OCI-LY1 (cell line): ENCODE results near the gene PTGDS.

Source experiments
- H2AFZ ChIP-seq: fragments of 200-600 bp; sonication (generic), shearing (Covaris generic); 2 replicates; pipeline ENCODE4 v1.6.0; 2014; ENCODE audit warnings: antibody characterized with exemption, mild to moderate bottlenecking, low read length
- H3F3A ChIP-seq: fragments of 200-600 bp; sonication (generic), shearing (Covaris generic); 2 replicates; pipeline ENCODE4 v1.6.0; 2014; ENCODE audit warnings: mild to moderate bottlenecking, antibody characterized with exemption, low read length, moderate library complexity; ENCODE audit not compliant: insufficient read depth
- H3K27ac ChIP-seq: fragments of 200-600 bp; sonication (generic); 2 replicates; pipeline ENCODE4 v1.5.1; 2014; ENCODE audit warnings: low read length, mixed run types, mild to moderate bottlenecking, low read depth; ENCODE audit not compliant: poor library complexity, severe bottlenecking
- H3K27me3 ChIP-seq: fragments of 200-600 bp; sonication (generic); 2 replicates; pipeline ENCODE4 v1.6.0; 2014; ENCODE audit warnings: antibody characterized with exemption, mild to moderate bottlenecking, low read length, moderate library complexity; ENCODE audit not compliant: insufficient read depth
- H3K36me3 ChIP-seq: fragments of 200-600 bp; sonication (generic); 2 replicates; pipeline ENCODE4 v1.6.1; 2014; ENCODE audit warnings: mild to moderate bottlenecking, antibody characterized with exemption, low read length, moderate library complexity, mixed read lengths; ENCODE audit not compliant: insufficient read depth
- H3K4me1 ChIP-seq: fragments of 200-600 bp; sonication (generic); 2 replicates; pipeline ENCODE4 v1.5.1; 2014; ENCODE audit warnings: mild to moderate bottlenecking, low read length, moderate library complexity; ENCODE audit not compliant: insufficient read depth, severe bottlenecking
- H3K4me2 ChIP-seq: fragments of 200-600 bp; sonication (generic), shearing (Covaris generic); 2 replicates; pipeline ENCODE4 v1.6.1; 2014; ENCODE audit warnings: low read length
- H3K4me3 ChIP-seq: fragments of 200-600 bp; sonication (generic); 2 replicates; pipeline ENCODE4 v1.5.1; 2014; ENCODE audit warnings: low read length, low read depth, mild to moderate bottlenecking, mixed read lengths; ENCODE audit not compliant: poor library complexity, severe bottlenecking
- H3K79me2 ChIP-seq: fragments of 200-600 bp; shearing (Covaris generic); 2 replicates; pipeline ENCODE4 v1.6.1; 2016; ENCODE audit warnings: mixed run types, low read length, mixed read lengths; ENCODE audit not compliant: insufficient read depth
- H3K9ac ChIP-seq: fragments of 200-600 bp; sonication (generic), shearing (Covaris generic); 2 replicates; pipeline ENCODE4 v1.6.1; 2014; ENCODE audit warnings: mild to moderate bottlenecking, low read length, mixed read lengths
- H3K9me2 ChIP-seq: fragments of 200-600 bp; sonication (generic), shearing (Covaris generic); 2 replicates; pipeline ENCODE4 v1.6.1; 2014; ENCODE audit warnings: low read depth, mild to moderate bottlenecking, low read length, mixed read lengths
- H3K9me3 ChIP-seq: fragments of 200-600 bp; shearing (Covaris generic); 2 replicates; pipeline ENCODE4 v1.6.1; 2014; ENCODE audit warnings: low read length, mixed read lengths
- H4K20me1 ChIP-seq: fragments of 200-600 bp; sonication (generic), shearing (Covaris generic); 2 replicates; pipeline ENCODE4 v1.6.0; 2016; ENCODE audit warnings: mild to moderate bottlenecking, low read length; ENCODE audit not compliant: insufficient read depth
- EZH2 ChIP-seq: fragments of 200-600 bp; sonication (generic), shearing (Covaris generic); IDR thresholded peaks from 2 replicates; pipeline ENCODE4 v1.8.0; 2017; ENCODE audit warnings: borderline replicate concordance, mixed run types, mild to moderate bottlenecking, antibody characterized with exemption, low read length, moderate library complexity, mixed read lengths
- TF ChIP-seq, protein P1 (sequence below): fragments of 200-600 bp; sonication (generic), shearing (Covaris generic); IDR thresholded peaks from 2 replicates; pipeline ENCODE4 v1.5.1; 2017; ENCODE audit warnings: mild to moderate bottlenecking, antibody characterized with exemption, low read length, moderate library complexity, mixed read lengths

Gene PTGDS

DNA sequence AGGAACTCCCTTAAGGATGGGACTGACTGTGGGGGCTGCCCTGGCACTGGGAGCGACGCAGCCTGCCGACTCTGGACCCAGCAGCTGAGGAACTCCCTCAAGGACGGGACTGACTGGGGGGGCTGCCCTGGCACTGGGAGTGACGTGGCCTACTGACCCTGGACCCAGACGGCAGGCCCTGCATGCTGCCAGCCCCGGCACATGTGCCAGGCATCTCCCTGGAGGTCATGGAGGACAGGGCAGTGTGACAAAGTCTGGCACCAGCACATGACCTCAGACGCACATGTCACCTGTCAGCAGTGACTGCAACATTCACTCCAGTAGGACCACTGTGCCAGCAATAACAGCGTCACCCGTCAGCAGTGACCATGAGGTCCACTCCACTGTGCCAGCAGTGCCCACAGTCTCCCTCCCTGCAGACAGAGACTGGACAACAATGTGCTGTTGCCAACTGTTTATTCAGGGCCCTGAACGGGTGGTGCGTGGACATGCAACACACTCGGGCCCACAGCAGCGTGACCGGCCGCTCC lies 37.2 kb upstream of the PTGDS start:
- H2AFZ ChIP-seq = no peak overlapping the region
- H3K4me1 ChIP-seq = peaks cover 13% of the 10 kb centered on the region
- H3K9me3 ChIP-seq = no peaks in the 10 kb centered on the region
- no peak overlapping the region for H3K4me3 ChIP-seq
- H3K27me3 ChIP-seq = no peaks in the 10 kb centered on the region
- no peak overlapping the region for H3K9ac ChIP-seq
- H3K27ac ChIP-seq = no peak overlapping the region
- peaks cover 40% of the 10 kb centered on the region for H3K36me3 ChIP-seq
- 0 out of 2 replicates have a peak, but pooled peaks cover 3% of the 10 kb centered on the region for H3F3A ChIP-seq
- H4K20me1 ChIP-seq = no peaks in the 10 kb centered on the region
- no peak overlapping the region for H3K4me2 ChIP-seq
- TF ChIP-seq EZH2 = no peak
- TF ChIP-seq, protein P1, sequence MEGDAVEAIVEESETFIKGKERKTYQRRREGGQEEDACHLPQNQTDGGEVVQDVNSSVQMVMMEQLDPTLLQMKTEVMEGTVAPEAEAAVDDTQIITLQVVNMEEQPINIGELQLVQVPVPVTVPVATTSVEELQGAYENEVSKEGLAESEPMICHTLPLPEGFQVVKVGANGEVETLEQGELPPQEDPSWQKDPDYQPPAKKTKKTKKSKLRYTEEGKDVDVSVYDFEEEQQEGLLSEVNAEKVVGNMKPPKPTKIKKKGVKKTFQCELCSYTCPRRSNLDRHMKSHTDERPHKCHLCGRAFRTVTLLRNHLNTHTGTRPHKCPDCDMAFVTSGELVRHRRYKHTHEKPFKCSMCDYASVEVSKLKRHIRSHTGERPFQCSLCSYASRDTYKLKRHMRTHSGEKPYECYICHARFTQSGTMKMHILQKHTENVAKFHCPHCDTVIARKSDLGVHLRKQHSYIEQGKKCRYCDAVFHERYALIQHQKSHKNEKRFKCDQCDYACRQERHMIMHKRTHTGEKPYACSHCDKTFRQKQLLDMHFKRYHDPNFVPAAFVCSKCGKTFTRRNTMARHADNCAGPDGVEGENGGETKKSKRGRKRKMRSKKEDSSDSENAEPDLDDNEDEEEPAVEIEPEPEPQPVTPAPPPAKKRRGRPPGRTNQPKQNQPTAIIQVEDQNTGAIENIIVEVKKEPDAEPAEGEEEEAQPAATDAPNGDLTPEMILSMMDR = no peak
- H3K79me2 ChIP-seq = no peaks in the 10 kb centered on the region
- no peaks in the 10 kb centered on the region for H3K9me2 ChIP-seq

DNA sequence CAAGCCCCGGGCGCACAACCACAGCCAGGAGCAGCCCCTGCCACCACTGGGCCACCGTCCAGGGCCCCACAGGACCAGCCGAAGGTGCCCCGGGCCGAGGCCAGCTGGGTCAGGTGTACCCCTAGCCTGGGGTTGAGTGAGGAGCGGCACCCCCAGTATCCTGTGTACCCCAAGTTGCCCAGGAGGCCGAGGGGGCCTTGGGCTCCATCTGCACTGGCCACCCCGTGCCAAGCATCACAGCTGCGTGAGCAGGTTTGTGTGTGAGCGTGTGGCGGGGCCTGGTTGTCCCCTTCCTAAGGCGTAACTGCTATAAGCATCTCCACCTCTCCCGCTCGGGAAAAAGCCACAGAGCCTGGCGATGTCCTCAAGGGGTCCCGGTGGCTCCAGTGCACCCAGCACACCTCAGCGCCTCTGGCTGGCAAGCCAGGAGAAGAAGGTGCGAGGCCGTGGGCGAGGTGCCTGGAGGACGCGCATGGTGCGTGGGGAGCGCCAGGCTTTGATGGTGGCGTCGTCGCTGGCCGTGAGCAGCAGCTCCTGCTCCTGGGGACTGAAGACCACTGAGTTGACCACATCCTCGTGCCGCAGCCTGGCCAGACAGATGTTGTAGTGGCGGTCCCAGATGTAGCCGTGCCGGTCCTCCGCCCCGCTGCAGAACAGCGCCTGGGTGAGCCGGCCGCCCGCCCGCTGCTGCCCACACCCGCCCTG lies 36.6 kb upstream of the PTGDS start:
- Histone ChIP-seq H3K4me1 (peaks cover 14% of the 10 kb centered on the region), H2AFZ (no peak overlapping the region), H3K27ac (no peak overlapping the region), H3K36me3 (peaks cover 40% of the 10 kb centered on the region), H3K9me2 (no peaks in the 10 kb centered on the region), H3K4me3 (no peak overlapping the region), H3K9me3 (no peaks in the 10 kb centered on the region), H4K20me1 (no peaks in the 10 kb centered on the region), H3F3A (0 out of 2 replicates have a peak, but pooled peaks cover 3% of the 10 kb centered on the region), H3K79me2 (no peaks in the 10 kb centered on the region), H3K9ac (no peak overlapping the region), H3K27me3 (no peaks in the 10 kb centered on the region), H3K4me2 (no peak overlapping the region)
- TF ChIP-seq, protein P1 = no peak

DNA sequence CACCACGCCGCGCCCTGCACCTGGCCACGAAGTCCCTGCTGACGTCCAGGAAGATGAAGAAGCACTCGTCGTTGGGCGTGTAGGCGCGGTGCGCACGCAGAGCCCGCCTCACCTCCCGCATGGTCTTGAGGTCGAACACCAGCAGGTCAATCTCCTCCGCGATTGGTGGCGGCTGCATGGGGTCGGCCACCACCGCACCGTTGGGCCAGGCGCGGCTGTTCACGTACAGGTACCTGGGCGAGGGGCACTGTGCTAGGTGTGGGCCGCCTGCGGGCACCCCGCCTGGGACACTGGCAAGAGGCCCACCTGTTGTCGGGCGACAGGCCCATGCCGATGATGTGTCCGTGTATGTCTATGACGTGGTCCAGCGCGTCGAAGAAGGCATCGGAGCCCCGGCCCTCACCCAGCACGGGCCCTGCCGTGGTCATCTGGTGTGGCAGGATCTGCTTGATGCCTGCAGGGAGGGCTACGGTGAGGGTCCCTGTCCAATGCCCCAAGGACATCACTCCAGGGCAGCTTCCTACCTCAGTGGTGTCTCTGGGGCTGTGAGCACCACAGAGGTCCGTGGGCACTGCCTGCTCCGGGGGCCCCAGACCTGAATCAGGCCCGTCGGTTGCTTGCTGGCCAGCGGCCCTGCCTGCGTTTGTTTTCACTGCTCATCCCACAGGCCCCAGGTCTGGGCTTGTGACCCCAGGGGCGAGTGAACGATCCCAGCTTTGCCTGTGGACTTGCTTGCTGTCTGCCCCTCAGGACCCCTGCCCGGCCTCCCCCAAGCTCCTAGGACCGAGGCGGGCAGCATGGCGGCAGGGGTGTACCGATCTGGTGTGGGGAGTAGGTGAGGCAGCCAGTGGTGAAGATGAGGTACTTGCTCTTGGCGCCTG lies 35.8 kb upstream of the PTGDS start:
- Histone ChIP-seq H3K9me2 (no peaks in the 10 kb centered on the region), H3K36me3 (peaks cover 40% of the 10 kb centered on the region), H3K9me3 (no peaks in the 10 kb centered on the region), H3K27me3 (no peaks in the 10 kb centered on the region), H3K4me1 (peaks cover 14% of the 10 kb centered on the region), H2AFZ (no peak overlapping the region), H3K4me2 (no peak overlapping the region), H3K9ac (no peak overlapping the region), H3K27ac (no peak overlapping the region), H3F3A (0 out of 2 replicates have a peak, but pooled peaks cover 3% of the 10 kb centered on the region), H3K4me3 (no peak overlapping the region), H3K79me2 (no peaks in the 10 kb centered on the region), H4K20me1 (no peaks in the 10 kb centered on the region)
- TF ChIP-seq, protein P1 = no peak
- TF ChIP-seq EZH2 = no peak
